ENCODE measurements around the gene MYL12B.

DNA sequence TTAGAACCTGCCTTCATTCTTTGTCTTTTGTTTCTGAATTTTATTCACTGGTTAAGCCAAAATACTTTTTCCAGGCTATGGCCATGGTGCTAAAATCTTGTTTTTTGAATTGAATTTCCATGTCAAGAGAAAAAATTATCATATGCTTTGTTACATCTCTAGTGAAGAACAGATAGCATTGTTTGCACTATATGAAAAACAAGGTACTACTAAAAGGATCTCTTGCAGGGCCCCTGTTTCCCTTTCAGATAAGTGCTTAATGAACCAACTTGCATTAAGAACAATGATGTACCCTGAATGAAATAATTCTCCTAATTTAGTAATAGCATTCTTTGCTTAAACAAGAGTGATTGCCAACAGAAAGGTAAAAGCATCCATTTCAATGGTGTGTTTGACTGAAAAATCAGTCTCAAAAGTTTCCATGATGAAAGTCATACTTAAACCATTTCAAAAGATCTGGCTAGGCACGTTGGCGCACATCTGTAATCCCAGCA is 4.3 kb upstream of the MYL12B start:
- no peak for TF ChIP-seq EZH2 (IDR thresholded peaks at IDR 0.05; ENCODE audit: low read depth)
- TF ChIP-seq, protein P1, sequence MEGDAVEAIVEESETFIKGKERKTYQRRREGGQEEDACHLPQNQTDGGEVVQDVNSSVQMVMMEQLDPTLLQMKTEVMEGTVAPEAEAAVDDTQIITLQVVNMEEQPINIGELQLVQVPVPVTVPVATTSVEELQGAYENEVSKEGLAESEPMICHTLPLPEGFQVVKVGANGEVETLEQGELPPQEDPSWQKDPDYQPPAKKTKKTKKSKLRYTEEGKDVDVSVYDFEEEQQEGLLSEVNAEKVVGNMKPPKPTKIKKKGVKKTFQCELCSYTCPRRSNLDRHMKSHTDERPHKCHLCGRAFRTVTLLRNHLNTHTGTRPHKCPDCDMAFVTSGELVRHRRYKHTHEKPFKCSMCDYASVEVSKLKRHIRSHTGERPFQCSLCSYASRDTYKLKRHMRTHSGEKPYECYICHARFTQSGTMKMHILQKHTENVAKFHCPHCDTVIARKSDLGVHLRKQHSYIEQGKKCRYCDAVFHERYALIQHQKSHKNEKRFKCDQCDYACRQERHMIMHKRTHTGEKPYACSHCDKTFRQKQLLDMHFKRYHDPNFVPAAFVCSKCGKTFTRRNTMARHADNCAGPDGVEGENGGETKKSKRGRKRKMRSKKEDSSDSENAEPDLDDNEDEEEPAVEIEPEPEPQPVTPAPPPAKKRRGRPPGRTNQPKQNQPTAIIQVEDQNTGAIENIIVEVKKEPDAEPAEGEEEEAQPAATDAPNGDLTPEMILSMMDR (conservative IDR thresholded peaks at IDR 0.05) = no peak

Data from PC-9 (cell line).